ENCODE results near the gene CDK15.
"Not testable (repeated sequence)": the region's sequence is repeated elsewhere in the genome, so short reads cannot be mapped to it uniquely, and the experiment has no call there.

The CDK15 gene

GRCh38 chr2:201790291-201790690 lies 16.0 kb upstream of the CDK15 start:
- H3K36me3 ChIP-seq (ENCODE audit: control insufficient read depth, insufficient read depth, low read length), result no peaks in the 10 kb centered on the region
- no peak overlapping the region for H3K9ac ChIP-seq (ENCODE audit: low read length)
- H3K4me3 ChIP-seq (ENCODE audit: low read depth, low read length), result no peak overlapping the region
- no peaks in the 10 kb centered on the region for H3K9me3 ChIP-seq (ENCODE audit: control insufficient read depth, insufficient read depth, low read depth, low read length)
- no peaks in the 10 kb centered on the region for H3K4me1 ChIP-seq (ENCODE audit: control insufficient read depth, insufficient read depth, low read length)
- no peak overlapping the region for H3K27ac ChIP-seq (ENCODE audit: low read depth, low read length)
- no peaks in the 10 kb centered on the region for H3K27me3 ChIP-seq (ENCODE audit: control insufficient read depth, insufficient read depth, low read length)

- no peak overlapping the region for H3K9ac ChIP-seq (ENCODE audit: low read length)
- H3K27me3 ChIP-seq (ENCODE audit: control insufficient read depth, insufficient read depth, low read length), result no peaks in the 10 kb centered on the region
- H3K4me1 ChIP-seq (ENCODE audit: control insufficient read depth, insufficient read depth, low read length), result no peaks in the 10 kb centered on the region
- no peaks in the 10 kb centered on the region for H3K36me3 ChIP-seq (ENCODE audit: control insufficient read depth, insufficient read depth, low read length)
- no peak overlapping the region for H3K4me3 ChIP-seq (ENCODE audit: low read depth, low read length)
- H3K9me3 ChIP-seq (ENCODE audit: control insufficient read depth, insufficient read depth, low read depth, low read length), result no peaks in the 10 kb centered on the region
- H3K27ac ChIP-seq (ENCODE audit: low read depth, low read length), result no peak overlapping the region
These were observed 15.3 kb upstream of the CDK15 start for GRCh38 chr2:201790989-201791388.

GRCh38 chr2:201793631-201794030 lies 12.7 kb upstream of the CDK15 start:
- Histone ChIP-seq H3K9me3 (ENCODE audit: control insufficient read depth, insufficient read depth, low read depth, low read length) (no peaks in the 10 kb centered on the region), H3K27me3 (ENCODE audit: control insufficient read depth, insufficient read depth, low read length) (no peaks in the 10 kb centered on the region), H3K36me3 (ENCODE audit: control insufficient read depth, insufficient read depth, low read length) (no peaks in the 10 kb centered on the region), H3K4me1 (ENCODE audit: control insufficient read depth, insufficient read depth, low read length) (no peaks in the 10 kb centered on the region), H3K9ac (ENCODE audit: low read length) (no peak overlapping the region), H3K4me3 (ENCODE audit: low read depth, low read length) (no peak overlapping the region), H3K27ac (ENCODE audit: low read depth, low read length) (no peak overlapping the region)

GRCh38 chr2:201794294-201794693 lies 12.0 kb upstream of the CDK15 start:
- Histone ChIP-seq H3K36me3 (ENCODE audit: control insufficient read depth, insufficient read depth, low read length) (no peaks in the 10 kb centered on the region), H3K4me1 (ENCODE audit: control insufficient read depth, insufficient read depth, low read length) (no peaks in the 10 kb centered on the region), H3K9me3 (ENCODE audit: control insufficient read depth, insufficient read depth, low read depth, low read length) (no peaks in the 10 kb centered on the region), H3K9ac (ENCODE audit: low read length) (no peak overlapping the region), H3K4me3 (ENCODE audit: low read depth, low read length) (no peak overlapping the region), H3K27me3 (ENCODE audit: control insufficient read depth, insufficient read depth, low read length) (no peaks in the 10 kb centered on the region), H3K27ac (ENCODE audit: low read depth, low read length) (no peak overlapping the region)

GRCh38 chr2:201795607-201796477 lies 10.5 kb upstream of the CDK15 start:
- Histone ChIP-seq H3K4me3 (ENCODE audit: low read depth, low read length) (no peak overlapping the region), H3K4me1 (ENCODE audit: control insufficient read depth, insufficient read depth, low read length) (no peaks in the 10 kb centered on the region), H3K9me3 (ENCODE audit: control insufficient read depth, insufficient read depth, low read depth, low read length) (no peaks in the 10 kb centered on the region), H3K27ac (ENCODE audit: low read depth, low read length) (no peak overlapping the region), H3K36me3 (ENCODE audit: control insufficient read depth, insufficient read depth, low read length) (no peaks in the 10 kb centered on the region), H3K27me3 (ENCODE audit: control insufficient read depth, insufficient read depth, low read length) (no peaks in the 10 kb centered on the region), H3K9ac (ENCODE audit: low read length) (no peak overlapping the region)

GRCh38 chr2:201796478-201796865 lies 9.9 kb upstream of the CDK15 start:
- H3K27ac ChIP-seq (ENCODE audit: low read depth, low read length), result no peak overlapping the region

GRCh38 chr2:201797175-201797840 lies 9.0 kb upstream of the CDK15 start:
- H3K36me3 ChIP-seq (ENCODE audit: control insufficient read depth, insufficient read depth, low read length), result no peaks in the 10 kb centered on the region
- no peaks in the 10 kb centered on the region for H3K9me3 ChIP-seq (ENCODE audit: control insufficient read depth, insufficient read depth, low read depth, low read length)
- no peak overlapping the region for H3K9ac ChIP-seq (ENCODE audit: low read length)
- no peaks in the 10 kb centered on the region for H3K4me1 ChIP-seq (ENCODE audit: control insufficient read depth, insufficient read depth, low read length)
- no peak overlapping the region for H3K27ac ChIP-seq (ENCODE audit: low read depth, low read length)
- H3K27me3 ChIP-seq (ENCODE audit: control insufficient read depth, insufficient read depth, low read length), result no peaks in the 10 kb centered on the region
- H3K4me3 ChIP-seq (ENCODE audit: low read depth, low read length), result no peak overlapping the region

More at GRCh38 chr2:201796478-201796865, 9.9 kb upstream of the CDK15 start:
- Histone ChIP-seq H3K36me3 (ENCODE audit: control insufficient read depth, insufficient read depth, low read length) (no peaks in the 10 kb centered on the region), H3K27me3 (ENCODE audit: control insufficient read depth, insufficient read depth, low read length) (no peaks in the 10 kb centered on the region), H3K4me1 (ENCODE audit: control insufficient read depth, insufficient read depth, low read length) (no peaks in the 10 kb centered on the region), H3K9ac (ENCODE audit: low read length) (no peak overlapping the region), H3K9me3 (ENCODE audit: control insufficient read depth, insufficient read depth, low read depth, low read length) (no peaks in the 10 kb centered on the region), H3K4me3 (ENCODE audit: low read depth, low read length) (no peak overlapping the region)

- Histone ChIP-seq H3K4me3 (ENCODE audit: low read depth, low read length) (no peak overlapping the region), H3K9me3 (ENCODE audit: control insufficient read depth, insufficient read depth, low read depth, low read length) (no peaks in the 10 kb centered on the region), H3K27me3 (ENCODE audit: control insufficient read depth, insufficient read depth, low read length) (no peaks in the 10 kb centered on the region), H3K36me3 (ENCODE audit: control insufficient read depth, insufficient read depth, low read length) (no peaks in the 10 kb centered on the region), H3K9ac (ENCODE audit: low read length) (no peak overlapping the region), H3K27ac (ENCODE audit: low read depth, low read length) (no peak overlapping the region), H3K4me1 (ENCODE audit: control insufficient read depth, insufficient read depth, low read length) (no peaks in the 10 kb centered on the region)
These were observed 8.0 kb upstream of the CDK15 start for GRCh38 chr2:201798252-201798913.

- H3K4me1 ChIP-seq (ENCODE audit: control insufficient read depth, insufficient read depth, low read length); H3K9ac ChIP-seq (ENCODE audit: low read length); H3K9me3 ChIP-seq (ENCODE audit: control insufficient read depth, insufficient read depth, low read depth, low read length); H3K36me3 ChIP-seq (ENCODE audit: control insufficient read depth, insufficient read depth, low read length); H3K27me3 ChIP-seq (ENCODE audit: control insufficient read depth, insufficient read depth, low read length); H3K27ac ChIP-seq (ENCODE audit: low read depth, low read length); H3K4me3 ChIP-seq (ENCODE audit: low read depth, low read length): not testable (repeated sequence)
These were observed 7.4 kb upstream of the CDK15 start for GRCh38 chr2:201798914-201799285.

- Histone ChIP-seq H3K4me1 (ENCODE audit: control insufficient read depth, insufficient read depth, low read length) (peaks cover 19% of the 10 kb centered on the region), H3K27me3 (ENCODE audit: control insufficient read depth, insufficient read depth, low read length) (no peaks in the 10 kb centered on the region), H3K9me3 (ENCODE audit: control insufficient read depth, insufficient read depth, low read depth, low read length) (no peaks in the 10 kb centered on the region), H3K9ac (ENCODE audit: low read length) (no peak overlapping the region), H3K4me3 (ENCODE audit: low read depth, low read length) (no peak overlapping the region), H3K36me3 (ENCODE audit: control insufficient read depth, insufficient read depth, low read length) (no peaks in the 10 kb centered on the region), H3K27ac (ENCODE audit: low read depth, low read length) (no peak overlapping the region)
These were observed 1.2 kb downstream of the CDK15 start for GRCh38 chr2:201807452-201807999.

- Histone ChIP-seq H3K4me1 (ENCODE audit: control insufficient read depth, insufficient read depth, low read length) (peaks cover 19% of the 10 kb centered on the region), H3K27me3 (ENCODE audit: control insufficient read depth, insufficient read depth, low read length) (no peaks in the 10 kb centered on the region), H3K9me3 (ENCODE audit: control insufficient read depth, insufficient read depth, low read depth, low read length) (no peaks in the 10 kb centered on the region), H3K9ac (ENCODE audit: low read length) (no peak overlapping the region), H3K4me3 (ENCODE audit: low read depth, low read length) (no peak overlapping the region), H3K36me3 (ENCODE audit: control insufficient read depth, insufficient read depth, low read length) (no peaks in the 10 kb centered on the region), H3K27ac (ENCODE audit: low read depth, low read length) (no peak overlapping the region)
These were observed 1.7 kb downstream of the CDK15 start for GRCh38 chr2:201808027-201808426.

All from HUES6 (cell line).